ENCODE measurements around the gene EPS8. TPM values are rescaled to one million over a fixed set of nuclear protein-coding genes. Genes with fewer than 3 reads are reported as not detected.

EPS8 gene
- total RNA-seq, 1 experiment from 2014 or later: 85.3 TPM

DNA sequence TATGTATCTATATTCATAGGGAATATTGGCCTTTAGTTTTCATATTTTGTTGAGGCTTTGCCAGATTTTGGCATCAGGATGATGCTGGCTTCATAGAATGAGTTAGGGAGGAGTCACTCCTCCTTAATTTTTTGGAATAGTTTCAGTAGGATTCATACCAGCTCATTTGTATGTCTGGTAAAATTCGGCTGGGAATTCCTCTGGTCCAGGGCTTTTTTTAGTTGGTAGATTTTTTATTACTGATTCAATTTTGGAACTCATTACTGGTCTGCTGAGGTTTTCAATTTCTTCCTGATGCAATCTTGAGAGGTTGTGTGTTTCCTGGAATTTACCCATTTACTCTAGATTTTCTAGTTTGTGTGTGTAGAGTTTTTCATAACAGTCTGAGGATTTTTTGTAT lies 175.2 kb downstream of the EPS8 start:
- BruUV-seq (replicated peaks): no TSS peak
- TF ChIP-seq, protein P1, sequence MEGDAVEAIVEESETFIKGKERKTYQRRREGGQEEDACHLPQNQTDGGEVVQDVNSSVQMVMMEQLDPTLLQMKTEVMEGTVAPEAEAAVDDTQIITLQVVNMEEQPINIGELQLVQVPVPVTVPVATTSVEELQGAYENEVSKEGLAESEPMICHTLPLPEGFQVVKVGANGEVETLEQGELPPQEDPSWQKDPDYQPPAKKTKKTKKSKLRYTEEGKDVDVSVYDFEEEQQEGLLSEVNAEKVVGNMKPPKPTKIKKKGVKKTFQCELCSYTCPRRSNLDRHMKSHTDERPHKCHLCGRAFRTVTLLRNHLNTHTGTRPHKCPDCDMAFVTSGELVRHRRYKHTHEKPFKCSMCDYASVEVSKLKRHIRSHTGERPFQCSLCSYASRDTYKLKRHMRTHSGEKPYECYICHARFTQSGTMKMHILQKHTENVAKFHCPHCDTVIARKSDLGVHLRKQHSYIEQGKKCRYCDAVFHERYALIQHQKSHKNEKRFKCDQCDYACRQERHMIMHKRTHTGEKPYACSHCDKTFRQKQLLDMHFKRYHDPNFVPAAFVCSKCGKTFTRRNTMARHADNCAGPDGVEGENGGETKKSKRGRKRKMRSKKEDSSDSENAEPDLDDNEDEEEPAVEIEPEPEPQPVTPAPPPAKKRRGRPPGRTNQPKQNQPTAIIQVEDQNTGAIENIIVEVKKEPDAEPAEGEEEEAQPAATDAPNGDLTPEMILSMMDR (IDR thresholded peaks at IDR 0.05; ENCODE audit: unreplicated experiment): no peak
- Mint-ChIP-seq H3K36me3 (ENCODE audit: insufficient read depth, unreplicated experiment) (peaks cover 33% of the 10 kb centered on the region), H3K27me3 (ENCODE audit: insufficient read depth, unreplicated experiment) (no peaks in the 10 kb centered on the region), H3K9me3 (ENCODE audit: unreplicated experiment) (peaks cover 8% of the 10 kb centered on the region), H3K27ac (ENCODE audit: low read depth, unreplicated experiment) (no peak overlapping the region), H3K4me1 (ENCODE audit: insufficient read depth, unreplicated experiment) (no peaks in the 10 kb centered on the region), H3K4me3 (ENCODE audit: unreplicated experiment) (no peak overlapping the region)
- intact Hi-C loops (cut with micrococcal nuclease): no loop called here
- DNase-seq (ENCODE audit: unreplicated experiment): no peak
- ChIA-PET CTCF (interaction anchor here (0.6 kb wide), 1 partner anchor 184 kb away, joined by 3 read pairs; no protein-coding TSS in a partner anchor), POLR2A (no interaction called here)

DNA sequence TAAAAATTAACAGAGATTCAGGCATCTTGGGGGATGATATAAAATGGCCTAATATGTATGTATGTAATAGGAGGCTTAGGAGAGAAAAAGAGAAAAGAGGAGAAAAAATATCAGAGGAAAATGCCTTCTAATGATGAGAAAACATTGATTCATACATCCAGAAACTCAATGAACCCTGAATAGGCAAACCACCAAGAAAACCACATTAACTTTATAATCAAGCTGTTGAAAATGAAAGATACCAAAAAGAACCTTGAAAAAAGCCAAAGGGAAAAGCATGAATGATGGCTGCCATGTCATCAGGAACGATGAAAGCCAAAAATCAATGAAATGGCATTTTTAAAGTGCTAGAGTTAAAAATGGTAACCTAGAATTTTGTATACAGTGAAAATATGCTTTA lies 180.2 kb downstream of the EPS8 start:
- DNase-seq (ENCODE audit: unreplicated experiment): no peak
- no peaks in the 10 kb centered on the region for H3K36me3 Mint-ChIP-seq (ENCODE audit: insufficient read depth, unreplicated experiment)
- intact Hi-C loops (cut with micrococcal nuclease): no loop called here
- ChIA-PET CTCF (interaction anchor here (0.5 to 2.3 kb wide), 4 partner anchors 22 to 698 kb away, joined by 3 to 9 read pairs (median 4); no protein-coding TSS in a partner anchor), POLR2A (interaction anchor here (0.6 to 0.9 kb wide), 3 partner anchors 8 to 52 kb away, joined by 3 read pairs; no protein-coding TSS in a partner anchor)
- no TSS peak for BruUV-seq (replicated peaks)
- H3K9me3 Mint-ChIP-seq (ENCODE audit: unreplicated experiment): no peaks in the 10 kb centered on the region
- H3K4me1 Mint-ChIP-seq (ENCODE audit: insufficient read depth, unreplicated experiment): no peaks in the 10 kb centered on the region
- H3K27me3 Mint-ChIP-seq (ENCODE audit: insufficient read depth, unreplicated experiment): no peaks in the 10 kb centered on the region
- no peak overlapping the region for H3K27ac Mint-ChIP-seq (ENCODE audit: low read depth, unreplicated experiment)
- TF ChIP-seq, protein P1 (IDR thresholded peaks at IDR 0.05; ENCODE audit: unreplicated experiment): no peak
- no peak overlapping the region for H3K4me3 Mint-ChIP-seq (ENCODE audit: unreplicated experiment)

DNA sequence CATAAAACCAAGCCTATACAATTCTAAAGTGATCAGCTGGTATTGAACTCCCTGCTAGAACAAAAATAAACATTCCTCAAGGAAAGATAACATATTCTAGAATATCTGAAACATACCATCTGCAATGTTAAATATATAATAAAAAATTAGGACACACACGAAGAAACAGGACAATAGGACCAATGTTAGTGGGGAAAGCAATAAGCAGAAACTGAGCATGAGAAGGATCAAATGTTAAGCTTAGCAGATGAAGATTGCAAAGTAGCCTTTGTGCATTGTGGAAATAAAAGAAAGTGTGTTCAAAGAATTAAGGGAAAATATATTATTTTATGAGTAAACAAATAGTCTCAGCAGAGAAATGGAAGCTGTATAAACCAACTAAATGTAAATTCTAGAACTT lies 180.8 kb downstream of the EPS8 start:
- Mint-ChIP-seq H3K36me3 (ENCODE audit: insufficient read depth, unreplicated experiment) (no peaks in the 10 kb centered on the region), H3K4me3 (ENCODE audit: unreplicated experiment) (no peak overlapping the region), H3K27me3 (ENCODE audit: insufficient read depth, unreplicated experiment) (no peaks in the 10 kb centered on the region), H3K9me3 (ENCODE audit: unreplicated experiment) (no peaks in the 10 kb centered on the region), H3K4me1 (ENCODE audit: insufficient read depth, unreplicated experiment) (no peaks in the 10 kb centered on the region), H3K27ac (ENCODE audit: low read depth, unreplicated experiment) (no peak overlapping the region)
- TF ChIP-seq, protein P1 (IDR thresholded peaks at IDR 0.05; ENCODE audit: unreplicated experiment): no peak
- intact Hi-C loops (cut with micrococcal nuclease): no loop called here
- POLR2A ChIA-PET: interaction anchor here (0.6 to 1.2 kb wide), 2 partner anchors 20 to 53 kb away, joined by 3 to 4 read pairs; no protein-coding TSS in a partner anchor
- DNase-seq (ENCODE audit: unreplicated experiment): no peak
- BruUV-seq (replicated peaks): no TSS peak
- CTCF ChIA-PET: interaction anchor here (0.8 to 1.1 kb wide), 3 partner anchors 24 to 240 kb away, joined by 3 to 5 read pairs (median 4); no protein-coding TSS in a partner anchor

DNA sequence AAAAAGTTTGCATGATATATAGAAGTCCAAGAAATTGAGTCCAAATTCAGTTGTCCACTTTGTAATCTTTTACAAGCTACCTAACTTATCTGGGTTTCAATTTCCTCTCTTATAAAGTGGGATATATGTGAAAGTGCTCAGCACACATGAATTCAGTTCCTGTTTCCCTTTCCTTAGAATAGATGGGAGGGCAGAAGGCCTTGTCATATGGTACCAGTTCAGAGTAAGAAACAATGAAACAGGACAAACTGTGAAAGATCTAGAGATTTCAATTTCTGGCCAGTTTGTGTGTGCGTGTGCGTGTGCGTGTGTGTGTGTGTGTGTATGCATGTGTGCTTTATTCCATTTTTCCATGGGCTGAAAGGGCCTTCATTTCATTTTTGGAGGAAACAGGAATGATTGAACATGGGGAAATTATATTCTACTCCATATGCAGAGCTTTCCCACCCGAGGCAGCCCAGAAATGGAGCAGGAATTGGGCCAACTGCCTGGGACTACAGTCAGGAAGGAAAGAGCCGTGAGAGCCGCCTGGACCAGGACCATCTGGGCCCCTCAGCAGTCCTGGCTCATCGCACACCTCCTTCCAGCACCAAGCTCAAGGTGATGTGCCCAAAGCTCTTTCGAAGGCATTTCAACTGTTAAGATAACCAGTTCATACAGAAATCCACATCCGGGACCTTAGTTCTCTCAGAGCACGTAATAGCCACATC lies 183.2 kb downstream of the EPS8 start:
- CTCF ChIA-PET: interaction anchor here (0.6 to 1.4 kb wide), 4 partner anchors 10 to 332 kb away, joined by 3 to 6 read pairs (median 4); no protein-coding TSS in a partner anchor
- TF ChIP-seq, protein P1 (IDR thresholded peaks at IDR 0.05; ENCODE audit: unreplicated experiment): no peak
- no peaks in the 10 kb centered on the region for H3K36me3 Mint-ChIP-seq (ENCODE audit: insufficient read depth, unreplicated experiment)
- H3K4me3 Mint-ChIP-seq (ENCODE audit: unreplicated experiment): no peak overlapping the region
- POLR2A ChIA-PET: no interaction called here
- no peaks in the 10 kb centered on the region for H3K27me3 Mint-ChIP-seq (ENCODE audit: insufficient read depth, unreplicated experiment)
- intact Hi-C loops (cut with micrococcal nuclease): no loop called here
- no peak for DNase-seq (ENCODE audit: unreplicated experiment)
- no peaks in the 10 kb centered on the region for H3K9me3 Mint-ChIP-seq (ENCODE audit: unreplicated experiment)
- H3K4me1 Mint-ChIP-seq (ENCODE audit: insufficient read depth, unreplicated experiment): peaks cover 9% of the 10 kb centered on the region
- no TSS peak for BruUV-seq (replicated peaks)
- H3K27ac Mint-ChIP-seq (ENCODE audit: low read depth, unreplicated experiment): no peak overlapping the region

Measured in MCF 10A (cell line).